D341Med (cell line): ENCODE measurements around the gene SERPINB2.

ENCODE experiments used
- DNase-seq: peaks from one replicate; pipeline ENCODE4 v3.0.0; 2012; ENCODE audit warnings: low spot score

SERPINB2 gene

GRCh38 chr18:63887424-63887823 lies at the start of gene SERPINB2:
Gene SERPINB2 (plus strand): TSS chr18:63887705. CDS start chr18:63891445, 3,740 bp downstream.
- DNase-seq = no peak

GRCh38 chr18:63843008-63843407 lies 44.5 kb upstream of the SERPINB2 start:
- no peak for DNase-seq

GRCh38 chr18:63844254-63844653 lies 43.3 kb upstream of the SERPINB2 start:
- DNase-seq = no peak

- peak; percentile 59 for DNase-seq
Measured at GRCh38 chr18:63848159-63848558, 39.3 kb upstream of the SERPINB2 start.

- DNase-seq = no peak
Measured at GRCh38 chr18:63850020-63850419, 37.5 kb upstream of the SERPINB2 start.

- DNase-seq = no peak
Measured at GRCh38 chr18:63850636-63851035, 36.9 kb upstream of the SERPINB2 start.

GRCh38 chr18:63858456-63858855 lies 29.0 kb upstream of the SERPINB2 start:
- no peak for DNase-seq

DNA sequence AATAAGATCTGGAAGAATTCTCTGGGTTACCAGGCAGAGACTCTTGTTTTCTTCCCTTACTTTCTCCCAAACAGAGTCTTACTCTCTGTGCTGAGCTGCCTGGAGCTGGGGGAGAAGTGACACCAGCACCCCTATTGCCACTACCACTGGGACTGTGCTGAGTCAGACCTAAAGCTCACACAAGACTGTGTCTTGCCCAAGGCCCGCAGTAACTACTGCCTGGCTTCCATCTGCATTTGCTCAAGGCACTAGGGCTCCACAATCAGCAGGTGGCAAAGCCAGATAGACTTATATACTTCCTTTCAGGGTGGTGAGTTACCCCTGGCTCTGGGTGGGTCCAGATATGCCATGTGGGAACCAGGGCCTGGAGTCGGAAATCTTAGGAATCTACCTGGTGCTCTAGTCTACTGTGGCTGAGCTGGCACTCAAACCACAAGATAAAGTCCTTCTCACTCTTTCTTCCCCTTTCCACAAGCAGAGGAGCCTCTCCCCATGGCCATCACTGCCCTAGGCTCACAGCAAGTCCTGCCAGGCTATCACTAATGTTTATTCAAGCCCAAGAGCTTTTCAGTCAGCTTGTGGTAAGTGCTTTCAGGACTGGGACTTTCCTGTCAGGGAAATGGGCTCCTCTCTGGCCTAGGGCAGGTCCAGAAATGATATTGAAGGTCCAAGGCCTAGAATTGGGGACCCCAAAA lies 27.6 kb upstream of the SERPINB2 start:
- DNase-seq = no peak

GRCh38 chr18:63860531-63860930 lies 27.0 kb upstream of the SERPINB2 start:
- DNase-seq = no peak

GRCh38 chr18:63867368-63868125 lies 20.0 kb upstream of the SERPINB2 start:
- no peak for DNase-seq

DNA sequence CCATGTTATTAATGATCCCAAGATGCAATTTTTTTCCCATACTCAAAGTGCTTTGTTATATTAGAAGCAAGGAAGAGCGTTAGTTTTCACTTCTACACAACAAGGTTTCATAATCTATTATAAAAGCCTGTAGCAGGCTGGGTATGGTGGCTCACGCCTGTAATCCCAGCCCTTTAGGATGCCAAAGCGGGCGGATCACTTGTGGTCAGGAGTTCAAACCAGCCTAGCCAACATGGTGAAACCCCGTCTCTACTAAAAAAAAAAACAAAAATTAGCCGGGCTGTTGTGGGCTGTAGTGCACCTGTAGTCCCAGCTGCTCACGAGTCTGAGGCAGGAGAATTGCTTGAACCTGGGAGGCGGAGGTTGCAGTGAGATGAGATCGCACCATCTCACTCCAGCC lies 19.0 kb upstream of the SERPINB2 start:
- no peak for DNase-seq

DNA sequence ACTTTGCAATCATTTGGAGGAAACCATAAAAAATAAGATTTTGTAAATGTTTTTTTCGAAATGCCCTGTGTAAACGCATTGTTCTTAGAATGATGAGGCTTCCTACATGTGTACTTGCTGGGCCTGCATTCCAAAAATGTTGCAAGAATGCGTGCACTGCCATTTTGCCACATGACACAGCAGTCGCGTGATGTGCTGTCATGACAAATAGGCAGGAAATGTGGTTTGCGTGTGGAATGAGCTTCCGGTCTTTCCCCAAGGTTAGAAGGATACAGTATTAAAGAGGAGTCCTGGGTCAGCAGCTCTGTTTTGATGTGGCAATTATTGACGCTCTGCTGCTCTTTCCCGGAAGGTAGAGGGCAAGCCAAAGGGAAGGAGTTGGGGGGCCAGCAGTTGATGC lies 18.1 kb upstream of the SERPINB2 start:
- DNase-seq = no peak

DNA sequence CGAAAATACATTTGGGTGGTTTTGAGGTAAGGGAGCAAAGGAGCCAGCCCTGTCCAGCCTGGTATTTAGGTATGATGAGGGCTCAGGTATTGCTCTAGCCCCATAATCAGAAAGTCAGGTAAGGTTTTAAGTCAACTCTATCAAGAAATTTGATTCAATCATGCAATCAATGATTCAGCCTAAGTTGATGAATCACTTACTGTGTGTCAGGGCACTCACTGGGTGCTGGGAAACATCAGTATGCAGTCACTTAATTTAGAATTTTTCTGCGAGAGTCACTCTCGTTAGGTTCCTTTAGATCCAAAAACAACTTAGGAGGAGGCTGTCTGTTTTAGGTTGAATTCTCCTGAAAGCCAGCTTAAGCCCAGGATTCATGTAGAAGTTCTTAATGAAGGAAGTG lies 17.7 kb upstream of the SERPINB2 start:
- no peak for DNase-seq

- DNase-seq = no peak
Measured at GRCh38 chr18:63871836-63872235, 15.7 kb upstream of the SERPINB2 start.

- DNase-seq = no peak
Measured at GRCh38 chr18:63872586-63872985, 14.9 kb upstream of the SERPINB2 start.

- no peak for DNase-seq
Measured at GRCh38 chr18:63878343-63878742, 9.2 kb upstream of the SERPINB2 start.

DNA sequence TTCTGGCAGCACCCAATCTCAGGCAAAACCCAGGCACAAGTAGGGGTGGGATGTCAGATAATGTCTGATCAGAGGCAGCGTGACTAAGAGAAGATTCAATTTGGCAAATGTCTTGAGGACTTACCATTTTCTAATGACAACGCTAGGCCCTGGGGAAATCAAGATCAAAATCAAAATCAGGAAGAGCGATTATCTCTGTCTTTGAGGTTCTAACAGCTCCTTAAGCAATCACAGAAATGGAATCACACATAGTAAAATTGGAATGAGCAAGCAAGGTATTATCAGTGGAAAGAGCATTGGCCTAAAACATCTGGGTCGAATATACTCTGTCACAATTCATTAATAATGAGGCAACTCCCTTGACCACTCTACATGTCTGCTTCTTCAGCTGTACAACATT lies 8.6 kb upstream of the SERPINB2 start:
- DNase-seq = no peak

- DNase-seq = no peak
Measured at GRCh38 chr18:63879709-63880108, 7.8 kb upstream of the SERPINB2 start.

GRCh38 chr18:63881851-63882250 lies 5.7 kb upstream of the SERPINB2 start:
- DNase-seq = no peak

DNA sequence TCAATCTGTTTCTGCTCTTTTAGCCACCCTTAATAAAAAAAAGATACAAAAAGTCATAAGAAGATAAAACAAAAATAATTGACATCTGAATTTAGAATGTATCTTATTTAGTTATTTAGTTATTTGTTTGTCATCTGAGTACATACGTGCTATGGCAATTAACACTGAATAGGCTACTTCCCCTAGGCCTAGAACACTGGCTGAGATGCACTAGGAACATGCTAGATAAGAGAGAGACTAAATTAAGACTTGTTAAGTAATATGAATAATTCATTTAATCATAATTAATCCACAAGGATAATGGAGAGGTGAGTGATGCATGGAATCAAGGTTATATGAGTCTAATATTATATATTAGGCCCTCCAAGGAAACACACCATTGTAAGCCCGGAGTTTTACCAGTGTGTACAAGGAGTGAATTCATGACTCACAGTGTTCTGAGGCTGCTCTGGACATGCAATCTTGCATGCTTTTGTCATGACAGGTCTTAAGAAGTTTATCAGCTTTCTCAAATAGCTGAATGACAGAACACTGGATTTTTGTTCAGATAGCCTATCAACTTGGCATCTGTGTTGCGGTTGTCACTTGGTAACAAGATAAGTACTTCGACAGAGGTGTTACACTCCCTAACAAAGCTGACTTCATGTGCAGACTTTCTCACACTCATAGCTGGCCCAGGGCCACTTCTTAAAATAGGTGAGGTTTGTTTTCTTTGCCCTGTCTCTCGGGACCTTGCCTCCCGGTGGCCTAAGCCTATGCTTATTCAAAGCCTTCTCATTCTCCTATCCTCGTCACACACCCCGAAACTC lies 5.0 kb upstream of the SERPINB2 start:
- no peak for DNase-seq

GRCh38 chr18:63883617-63884016 lies 3.9 kb upstream of the SERPINB2 start:
- no peak for DNase-seq

GRCh38 chr18:63888470-63889190 lies 1.1 kb downstream of the SERPINB2 start:
- no peak for DNase-seq
